ENCODE data around the gene CNTN6.

CNTN6 gene

DNA sequence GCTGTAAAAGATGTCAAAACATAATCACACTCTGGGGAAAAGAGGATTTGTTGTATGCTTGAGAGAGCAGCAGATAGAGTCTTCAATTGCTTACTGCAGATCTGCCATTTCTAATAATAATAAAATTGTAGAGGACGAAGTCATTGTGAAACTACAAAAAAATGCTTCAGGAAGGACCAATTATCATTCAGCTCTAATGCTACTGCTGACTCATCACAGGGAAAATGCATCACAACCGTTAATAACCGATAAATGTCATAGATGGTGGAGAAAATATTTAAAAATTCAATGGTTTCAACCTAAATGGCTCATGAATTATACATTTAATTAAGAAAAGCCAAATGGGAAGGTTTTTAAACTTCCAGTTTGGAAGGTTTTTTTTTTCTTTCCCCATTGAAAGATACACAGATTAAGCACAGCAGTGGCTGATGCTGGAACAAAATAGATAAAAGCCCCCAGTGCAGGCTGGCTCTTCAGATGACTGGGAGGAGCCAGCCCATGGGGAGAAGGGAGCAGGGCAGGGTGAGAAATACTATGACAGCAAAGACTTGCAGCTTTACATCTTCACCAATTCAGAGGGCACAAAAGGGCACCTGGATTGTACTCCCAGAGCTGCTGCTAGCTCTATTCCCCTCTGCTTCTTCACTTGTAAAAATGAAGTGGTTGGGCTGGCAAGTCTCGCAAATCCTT is 196.1 kb downstream of the CNTN6 start:
- H3K27me3 ChIP-seq: no peaks in the 10 kb centered on the region
- no peaks in the 10 kb centered on the region for H3K36me3 ChIP-seq
- no peaks in the 10 kb centered on the region for H3K4me1 ChIP-seq
- H3K9me3 ChIP-seq: no peaks in the 10 kb centered on the region
- H3K4me3 ChIP-seq (ENCODE audit: low read depth, low read length): peak overlapping the region; percentile 16; the same call in 1 of the 2 replicates
- no peak for TF ChIP-seq CTCF (IDR thresholded peaks at IDR 0.05; ENCODE audit: low read depth, low read length)
- peak; percentile 24 for DNase-seq

GRCh38 chr3:1292571-1293071 is 199.8 kb downstream of the CNTN6 start:
- Histone ChIP-seq H3K36me3 (no peaks in the 10 kb centered on the region), H3K27me3 (no peaks in the 10 kb centered on the region), H3K4me1 (no peaks in the 10 kb centered on the region), H3K4me3 (ENCODE audit: low read depth, low read length) (no peak overlapping the region), H3K9me3 (no peaks in the 10 kb centered on the region)
- no peak for TF ChIP-seq CTCF (IDR thresholded peaks at IDR 0.05; ENCODE audit: low read depth, low read length)
- no peak for DNase-seq

DNA sequence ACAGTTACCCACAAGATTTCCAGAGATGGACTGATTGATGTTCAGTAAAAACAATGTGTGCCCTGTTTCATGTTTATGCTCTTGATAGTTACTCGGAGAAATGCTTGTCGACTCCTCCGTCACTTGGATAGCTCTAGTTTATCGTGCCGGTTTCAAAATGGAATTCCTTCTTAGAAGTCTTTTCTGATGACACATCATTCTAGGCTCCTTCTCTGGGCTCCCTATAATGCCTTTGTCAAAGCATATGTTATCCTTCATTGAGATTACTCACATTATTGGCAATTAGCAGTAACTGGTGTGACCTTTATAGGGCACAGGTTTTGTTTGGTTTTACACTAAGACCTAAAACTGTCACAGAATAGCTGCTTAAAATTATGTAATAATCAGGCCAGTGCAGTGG is 201.8 kb downstream of the CNTN6 start:
- H3K9me3 ChIP-seq: no peaks in the 10 kb centered on the region
- TF ChIP-seq CTCF (IDR thresholded peaks at IDR 0.05; ENCODE audit: low read depth, low read length): no peak

GRCh38 chr3:1318296-1319005 is 225.6 kb downstream of the CNTN6 start:
- TF ChIP-seq CTCF (IDR thresholded peaks at IDR 0.05; ENCODE audit: low read depth, low read length): no peak
- H3K4me1 ChIP-seq: no peaks in the 10 kb centered on the region
- H3K9me3 ChIP-seq: no peaks in the 10 kb centered on the region
- H3K4me3 ChIP-seq (ENCODE audit: low read depth, low read length): no peak overlapping the region
- no peaks in the 10 kb centered on the region for H3K27me3 ChIP-seq
- no peak for DNase-seq
- no peaks in the 10 kb centered on the region for H3K36me3 ChIP-seq

More for the DNA sequence above, 201.8 kb downstream of the CNTN6 start:
- H3K27me3 ChIP-seq: no peaks in the 10 kb centered on the region
- no peaks in the 10 kb centered on the region for H3K4me1 ChIP-seq
- DNase-seq: no peak
- no peaks in the 10 kb centered on the region for H3K36me3 ChIP-seq
- no peak overlapping the region for H3K4me3 ChIP-seq (ENCODE audit: low read depth, low read length)

DNA sequence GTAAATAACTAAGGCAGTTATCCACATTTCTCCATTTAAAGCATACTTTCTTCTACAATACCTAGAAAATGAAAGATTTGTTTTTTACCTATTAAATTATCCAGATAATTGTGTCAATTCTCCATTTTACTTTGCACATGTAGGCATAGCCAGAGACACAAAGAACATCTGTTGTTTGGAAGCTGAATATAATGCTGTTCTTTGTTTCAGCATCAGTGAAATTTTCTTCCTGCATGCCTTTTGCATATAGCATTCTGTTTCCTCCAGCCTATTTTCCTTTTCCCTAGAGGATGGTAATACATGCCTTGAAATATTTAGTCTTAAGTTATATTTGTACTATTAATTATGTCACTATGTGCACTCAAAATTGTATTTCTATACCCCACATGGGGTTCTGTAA is 233.7 kb downstream of the CNTN6 start:
- Histone ChIP-seq H3K4me1 (no peaks in the 10 kb centered on the region), H3K27me3 (no peaks in the 10 kb centered on the region), H3K36me3 (no peaks in the 10 kb centered on the region), H3K4me3 (ENCODE audit: low read depth, low read length) (no peak overlapping the region), H3K9me3 (no peaks in the 10 kb centered on the region)
- DNase-seq: no peak
- TF ChIP-seq CTCF (IDR thresholded peaks at IDR 0.05; ENCODE audit: low read depth, low read length): no peak

GRCh38 chr3:1330107-1330506 is 237.3 kb downstream of the CNTN6 start:
- Histone ChIP-seq H3K4me1 (no peaks in the 10 kb centered on the region), H3K9me3 (no peaks in the 10 kb centered on the region), H3K27me3 (no peaks in the 10 kb centered on the region), H3K4me3 (ENCODE audit: low read depth, low read length) (no peak overlapping the region), H3K36me3 (no peaks in the 10 kb centered on the region)
- no peak for TF ChIP-seq CTCF (IDR thresholded peaks at IDR 0.05; ENCODE audit: low read depth, low read length)
- no peak for DNase-seq
